Stimulated activated CD4-positive, alpha-beta T cell treated with anti-CD3 and anti-CD28 coated beads, TNF-alpha, amount 100 ng/mL, for 4 hours (primary cell): ENCODE results near the gene SLC35D1.
"Not testable (repeated sequence)": the region's sequence is repeated elsewhere in the genome, so short reads cannot be mapped to it uniquely, and the experiment has no call there.

Experiments
- DNase-seq, 3 experiments: peaks; one replicate each; pipeline ENCODE4 v3.0.0-alpha.2; 2020; ENCODE audit warnings: low read depth in 3 of 3

The SLC35D1 gene

DNA sequence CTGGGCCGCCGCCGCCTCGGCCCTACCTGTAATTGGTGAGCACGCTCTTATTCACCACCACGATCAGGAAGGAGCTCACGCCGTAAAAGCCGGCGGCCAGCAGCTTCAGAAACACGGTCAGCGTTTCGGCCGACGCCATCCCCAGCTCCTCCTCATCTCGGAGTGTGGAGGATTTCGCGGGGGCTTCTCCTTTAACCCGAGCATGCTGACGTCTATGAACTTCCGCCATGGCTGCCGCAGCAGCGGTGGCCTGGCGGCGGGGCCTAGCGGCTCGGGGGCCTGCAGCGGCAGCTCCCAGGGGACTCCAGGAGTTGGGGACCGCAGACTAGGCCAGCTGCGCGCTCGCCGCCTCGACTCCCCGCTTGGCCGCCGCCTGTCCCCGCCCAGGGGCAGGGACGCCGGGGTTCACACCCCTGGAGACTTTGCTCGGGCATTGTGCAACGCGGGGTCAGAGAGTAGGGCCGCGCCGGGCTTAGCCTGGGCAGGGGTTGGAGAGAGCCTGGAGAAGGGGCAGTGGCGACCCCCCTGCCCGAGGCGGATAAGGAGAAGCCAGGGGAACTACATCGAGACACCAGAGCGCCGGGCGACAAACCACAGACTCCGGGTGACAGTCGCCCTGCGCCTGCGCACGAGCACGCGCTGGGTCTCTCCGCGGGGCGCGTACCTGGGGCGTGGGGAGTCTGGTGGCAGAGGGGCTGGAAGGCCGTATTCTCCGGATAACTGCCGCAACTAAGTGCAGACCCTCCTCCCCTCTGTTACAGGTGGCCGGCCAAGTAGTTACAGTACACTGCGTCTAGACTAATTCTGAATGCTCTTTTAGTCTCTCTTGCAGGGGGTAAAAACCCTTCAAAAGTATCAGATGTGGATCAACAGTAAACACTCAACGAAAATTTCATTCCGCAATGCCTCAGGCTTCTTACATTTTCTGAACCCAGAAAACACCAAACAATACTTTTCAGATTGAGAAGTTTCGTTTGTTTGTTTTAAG is at the start of gene SLC35D1:
SLC35D1 (minus strand) TSS at position 364 of the 988 bp plus-strand sequence; CDS start at position 229, 135 bp downstream.
- peak; percentile 64 to 74 (median 71) for DNase-seq

DNA sequence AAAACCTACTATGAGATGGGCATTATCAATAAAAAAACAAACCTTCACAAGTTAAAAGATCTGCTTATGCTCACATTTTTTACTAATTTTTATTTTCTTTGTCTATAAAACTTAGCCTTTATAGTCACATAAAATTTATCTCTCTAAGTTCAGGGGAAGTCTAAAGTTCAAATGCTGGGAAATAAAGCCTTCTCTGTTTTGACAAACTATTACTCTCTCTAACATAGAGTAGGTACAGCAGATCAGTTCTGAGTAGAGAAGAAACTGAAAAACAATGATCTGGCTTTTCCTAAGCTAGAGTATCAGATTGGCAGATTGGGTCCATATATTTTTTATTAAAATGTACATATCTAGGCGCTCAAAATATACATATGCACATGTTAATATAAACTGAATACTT is 49.6 kb upstream of the SLC35D1 start:
- DNase-seq: no peak

GRCh38 chr1:67100833-67101232 is 46.9 kb upstream of the SLC35D1 start:
- DNase-seq: no peak

DNA sequence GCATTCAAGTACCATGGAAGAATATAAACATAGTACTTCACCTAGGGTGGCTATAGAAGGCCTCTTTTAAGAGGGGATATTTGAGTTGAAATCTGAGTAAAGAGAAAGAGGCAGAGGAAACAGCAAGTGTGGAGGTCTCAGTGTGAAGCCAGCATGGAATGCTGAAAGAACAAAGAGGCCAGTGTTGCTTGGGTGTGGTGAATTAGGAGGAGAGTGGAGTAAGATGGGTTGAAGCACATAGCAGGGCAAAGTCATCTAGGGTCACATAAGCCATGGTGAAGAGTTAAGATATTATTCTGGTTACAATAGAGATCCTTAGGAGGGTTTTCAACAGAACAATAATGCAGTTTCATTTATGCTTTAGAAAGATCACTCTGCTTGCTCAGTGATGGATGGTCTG is 43.4 kb upstream of the SLC35D1 start:
- DNase-seq: no peak

- DNase-seq: no peak
Observed at GRCh38 chr1:67094191-67094590, 40.2 kb upstream of the SLC35D1 start.

DNA sequence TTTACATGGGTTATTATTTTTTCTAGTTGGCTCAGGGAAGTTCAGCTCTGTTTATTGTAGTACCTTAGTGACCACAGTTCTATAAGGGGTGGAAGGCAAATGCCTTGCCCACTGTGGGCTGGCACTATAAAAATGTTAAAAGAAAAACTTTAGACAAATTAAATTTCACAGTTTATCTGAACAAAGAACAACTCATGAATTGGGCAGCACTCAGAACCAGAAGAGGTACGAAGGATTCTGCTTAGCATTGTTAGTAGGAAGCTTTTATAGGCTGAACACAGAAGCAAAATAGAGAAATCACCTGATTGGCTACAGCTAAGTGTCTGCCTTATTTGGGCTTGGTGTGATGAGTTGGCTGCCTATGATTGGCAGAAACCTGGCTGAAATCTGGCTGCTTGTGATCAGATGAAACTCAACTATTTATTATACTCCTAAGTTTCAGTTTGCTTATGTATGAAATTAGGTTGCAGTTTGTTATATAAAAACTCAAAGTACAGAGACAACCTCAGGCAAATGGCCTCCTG is 35.8 kb upstream of the SLC35D1 start:
- no peak for DNase-seq

- DNase-seq: no peak
Observed at GRCh38 chr1:67088440-67088839, 34.5 kb upstream of the SLC35D1 start.

GRCh38 chr1:67085326-67085725 is 31.4 kb upstream of the SLC35D1 start:
- DNase-seq: no peak

DNA sequence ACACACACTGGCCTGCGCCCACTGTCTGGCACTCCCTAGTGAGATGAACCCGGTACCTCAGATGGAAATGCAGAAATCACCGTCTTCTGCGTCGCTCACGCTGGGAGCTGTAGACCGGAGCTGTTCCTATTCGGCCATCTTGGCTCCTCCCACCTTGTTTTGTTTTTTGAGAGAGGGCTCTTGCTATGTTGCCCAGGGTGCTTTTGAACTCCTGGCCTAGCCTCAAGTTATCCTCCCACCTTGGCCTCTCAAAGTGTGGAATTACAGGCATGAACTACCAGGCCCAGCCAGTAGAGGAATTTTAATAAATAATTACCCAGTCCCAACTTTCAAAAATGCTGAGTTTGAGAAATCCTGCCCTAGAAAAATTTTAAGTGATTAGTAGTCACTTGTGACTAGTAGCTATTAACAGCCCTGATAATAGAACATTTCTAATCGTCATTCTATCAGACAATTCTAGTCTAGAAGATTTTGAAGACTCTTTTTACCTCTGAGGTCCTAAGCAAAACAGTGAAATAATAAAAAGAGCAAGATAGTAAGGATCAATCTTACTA is 30.9 kb upstream of the SLC35D1 start:
- no peak for DNase-seq

DNA sequence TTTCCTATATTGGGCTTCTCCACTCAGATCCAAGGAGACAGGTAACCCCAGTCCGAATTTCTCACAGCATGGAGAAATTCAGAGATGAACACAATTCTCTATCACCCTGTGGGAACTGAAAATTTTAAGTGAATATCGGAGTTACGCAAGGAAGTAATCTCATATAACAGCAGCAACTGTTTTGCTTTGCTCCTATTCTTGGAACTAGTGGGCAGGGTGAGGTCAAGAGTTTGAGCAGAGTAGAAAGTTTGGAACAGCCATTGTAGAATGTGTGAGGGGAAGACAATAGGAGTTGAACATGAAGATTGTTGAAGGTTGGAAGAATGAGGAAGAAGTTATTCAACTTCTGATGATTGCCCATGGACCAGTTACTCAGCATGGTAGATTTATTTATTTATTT is 24.3 kb upstream of the SLC35D1 start:
- no peak for DNase-seq

- DNase-seq: no peak
Observed at GRCh38 chr1:67077593-67077992, 23.6 kb upstream of the SLC35D1 start.

- DNase-seq: no peak
Observed at GRCh38 chr1:67072749-67073148, 18.8 kb upstream of the SLC35D1 start.

GRCh38 chr1:67067655-67068054 is 13.7 kb upstream of the SLC35D1 start:
- DNase-seq: not testable (repeated sequence)

- no peak for DNase-seq
Observed at GRCh38 chr1:67062412-67062811, 8.5 kb upstream of the SLC35D1 start.

GRCh38 chr1:67061266-67061665 is 7.3 kb upstream of the SLC35D1 start:
- no peak for DNase-seq

DNA sequence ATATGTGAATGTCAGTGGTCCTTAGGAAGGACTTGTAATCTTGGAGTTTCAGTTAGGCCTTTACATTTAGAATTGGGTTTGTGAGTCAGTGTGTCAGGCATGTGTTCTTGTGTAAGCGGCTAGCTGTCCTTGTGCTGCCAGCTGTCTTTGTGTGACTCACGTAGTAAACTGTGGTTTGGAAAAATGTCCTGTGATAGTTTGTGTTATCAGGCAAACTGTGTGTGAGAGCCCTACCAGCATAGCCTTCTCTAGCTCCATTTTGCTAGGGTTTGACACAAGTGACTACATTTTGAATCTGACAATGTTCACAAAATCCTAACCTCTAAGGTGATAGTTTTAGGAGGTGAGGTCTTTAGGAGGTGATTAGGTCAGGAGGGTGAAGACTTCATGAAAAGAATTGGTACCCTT is 6.9 kb upstream of the SLC35D1 start:
- DNase-seq: no peak

DNA sequence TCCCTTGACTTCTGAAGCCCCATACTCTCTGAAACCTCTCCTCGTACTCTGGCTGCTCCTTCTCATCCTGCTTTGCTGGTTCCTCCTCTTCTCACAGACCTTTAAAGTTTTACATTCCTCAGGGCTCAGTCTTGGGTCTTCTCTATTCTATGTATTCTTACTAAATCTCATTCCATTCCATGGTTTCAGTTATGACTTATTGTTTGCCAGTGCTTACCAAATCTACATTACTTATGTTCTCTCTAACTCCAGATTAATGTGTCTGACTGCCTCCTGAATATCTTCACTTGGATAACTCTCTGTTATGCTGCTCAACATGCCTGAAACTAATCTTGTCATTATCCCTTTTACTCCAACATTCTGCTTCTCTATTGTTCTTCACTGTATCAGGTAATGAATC is 5.4 kb upstream of the SLC35D1 start:
- no peak for DNase-seq

DNA sequence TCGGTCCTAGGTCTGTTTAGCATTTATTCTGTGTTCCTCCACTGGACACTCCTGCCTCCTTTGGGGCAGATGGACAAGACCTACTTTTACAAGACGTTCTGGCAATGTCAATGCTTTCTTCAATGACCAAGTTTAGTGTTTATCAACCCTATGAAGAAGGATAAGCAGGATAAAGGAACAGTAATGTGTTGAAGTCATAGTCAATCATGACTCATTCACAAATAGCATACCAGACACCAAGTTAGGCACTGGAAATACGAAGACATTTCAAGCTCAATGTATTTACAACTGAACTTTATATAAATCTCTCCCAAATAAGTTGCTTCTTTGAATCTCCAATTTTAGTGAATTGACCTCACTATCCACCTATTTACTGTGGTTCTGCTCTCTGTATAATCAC is 4.8 kb upstream of the SLC35D1 start:
- no peak for DNase-seq

GRCh38 chr1:67058242-67058641 is 4.3 kb upstream of the SLC35D1 start:
- DNase-seq: no peak

DNA sequence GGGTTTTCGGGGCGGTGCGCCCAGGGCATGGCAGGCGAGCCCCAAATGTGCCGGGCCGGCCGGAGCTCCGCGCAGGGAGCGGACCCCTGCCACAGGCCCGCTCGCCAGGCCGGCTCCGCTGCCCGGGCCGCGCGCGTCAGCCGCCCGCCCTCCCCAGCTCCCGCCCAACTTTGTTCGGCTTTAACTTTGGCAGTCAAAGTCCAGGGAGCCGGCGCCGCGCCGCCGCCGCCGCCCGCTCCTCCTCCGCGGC is 488 bp downstream of the SLC35D1 start:
- DNase-seq: no peak

DNA sequence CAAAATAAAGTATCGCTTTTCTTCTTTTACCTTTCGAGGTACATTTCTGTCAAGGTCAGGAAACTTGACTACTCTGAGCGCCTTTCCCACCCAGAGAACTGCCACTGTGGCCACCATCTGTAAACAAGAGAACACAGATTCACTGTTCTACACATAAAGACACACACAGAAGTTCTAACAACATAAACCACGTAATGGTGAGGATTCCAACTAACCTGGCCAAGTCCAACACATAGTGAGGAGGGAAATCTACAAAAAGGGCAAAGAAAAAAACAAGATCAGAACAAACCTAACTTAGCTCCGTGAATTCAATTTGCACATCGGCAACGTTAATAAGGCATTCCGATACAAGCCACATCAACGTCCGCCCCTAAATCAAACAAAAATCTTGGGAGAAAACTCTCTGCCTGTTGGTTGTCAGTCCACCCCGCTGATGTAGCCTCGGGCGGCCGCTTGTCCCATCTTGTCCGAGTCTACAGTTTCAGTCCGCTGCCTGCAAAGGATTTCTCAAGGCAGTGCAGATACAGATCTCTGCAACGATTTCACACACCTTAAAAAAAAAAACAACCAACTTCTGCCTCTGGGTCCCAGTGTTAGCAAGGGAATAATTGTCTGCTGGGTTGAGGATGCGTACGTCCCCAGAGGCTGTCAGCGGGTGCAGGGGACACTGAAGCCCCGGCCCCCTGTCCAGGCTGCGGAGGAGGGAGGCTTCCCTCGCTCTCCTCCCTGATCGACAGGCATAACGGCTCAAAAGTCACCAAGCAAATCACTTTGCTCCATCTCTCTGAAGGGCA is 1.0 kb downstream of the SLC35D1 start:
- DNase-seq: peak in 2 of 3 experiments; percentile 2 to 18

DNA sequence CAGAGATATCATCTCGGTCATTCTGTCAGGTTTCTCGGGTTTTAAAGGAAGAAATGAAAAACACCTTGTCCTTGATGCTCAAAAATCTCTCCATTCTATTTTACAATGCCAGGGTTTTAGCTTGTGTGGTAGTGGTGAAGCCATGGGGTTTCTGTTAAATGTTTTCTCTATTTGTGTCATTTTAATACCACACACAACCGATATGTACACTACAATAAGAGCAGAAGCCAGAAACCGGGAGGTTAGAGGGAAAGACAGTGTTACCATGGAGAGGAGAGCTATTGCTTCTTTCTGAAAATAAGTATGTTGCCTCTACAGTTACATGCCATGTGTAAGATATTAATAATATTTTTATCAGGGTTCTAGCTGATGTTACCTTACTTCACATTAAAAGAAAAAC is 2.8 kb downstream of the SLC35D1 start:
- no peak for DNase-seq
